SK-N-SH treated with all-trans-retinoic acid at 6 μM for 48 hours (cell line): ENCODE measurements around the gene AR.

Experiments used
- ATAC-seq: fragments of 200-7000 bp; cut with Tn5 transposase; 3 replicates; pipeline ENCODE4 v1.9.1; 2020; ENCODE audit warnings: mild to moderate bottlenecking, moderate library complexity
- ARNTL ChIP-seq: fragments of 450-650 bp; formaldehyde crosslinking; IDR thresholded peaks from 2 replicates; pipeline ENCODE4 v1.5.0; 2020; ENCODE audit warnings: low read depth, mild to moderate bottlenecking, moderate library complexity, borderline replicate concordance
- BACH2 ChIP-seq: fragments of 250-450 bp; sonication (Bioruptor Pico); IDR thresholded peaks from 2 replicates; pipeline ENCODE4 v1.9.0; 2021; ENCODE audit warnings: mild to moderate bottlenecking, borderline replicate concordance
- CSDC2 ChIP-seq: fragments of 250-450 bp; sonication (Bioruptor Pico); IDR thresholded peaks from 2 replicates; pipeline ENCODE4 v1.5.0; 2020; ENCODE audit warnings: mild to moderate bottlenecking, moderate library complexity
- CSRNP3 ChIP-seq: fragments of 250-450 bp; sonication (Bioruptor Pico); IDR thresholded peaks from 2 replicates; pipeline ENCODE4 v1.5.1; 2021; ENCODE audit warnings: mild to moderate bottlenecking, moderate library complexity
- ESRRG ChIP-seq: fragments of 250-450 bp; sonication (Bioruptor Pico); IDR thresholded peaks from 2 replicates; pipeline ENCODE4 v1.6.1; 2021; ENCODE audit warnings: mild to moderate bottlenecking
- GLIS3 ChIP-seq: fragments of 250-450 bp; sonication (Bioruptor Pico); IDR thresholded peaks from 2 replicates; pipeline ENCODE4 v1.5.0; 2020; ENCODE audit warnings: mild to moderate bottlenecking, moderate library complexity
- OSR1 ChIP-seq: fragments of 250-450 bp; sonication (Bioruptor Pico); IDR thresholded peaks from 2 replicates; pipeline ENCODE4 v1.8.0; 2022; ENCODE audit warnings: moderate library complexity, mild to moderate bottlenecking, inconsistent platforms
- PPARA ChIP-seq: fragments of 250-450 bp; sonication (Bioruptor Pico); IDR thresholded peaks from 2 replicates; pipeline ENCODE4 v1.5.0; 2020; ENCODE audit warnings: mild to moderate bottlenecking, borderline replicate concordance
- RARB ChIP-seq: fragments of 250-450 bp; sonication (Bioruptor Pico); IDR thresholded peaks from 2 replicates; pipeline ENCODE4 v1.8.0; 2021; ENCODE audit warnings: mild to moderate bottlenecking, moderate library complexity
- SNAI2 ChIP-seq: fragments of 250-450 bp; sonication (Bioruptor Pico); IDR thresholded peaks from 2 replicates; pipeline ENCODE4 v1.5.0; 2020; ENCODE audit warnings: mild to moderate bottlenecking, moderate library complexity
- TCF4 ChIP-seq: fragments of 250-450 bp; sonication (Bioruptor Pico); IDR thresholded peaks from 2 replicates; pipeline ENCODE4 v1.8.0; 2021; ENCODE audit warnings: mild to moderate bottlenecking, moderate library complexity, borderline replicate concordance
- TOX ChIP-seq: fragments of 250-450 bp; sonication (Bioruptor Pico); IDR thresholded peaks from 2 replicates; pipeline ENCODE4 v1.8.0; 2021; ENCODE audit warnings: mild to moderate bottlenecking, moderate library complexity, borderline replicate concordance
- TSHZ2 ChIP-seq: fragments of 250-450 bp; sonication (Bioruptor Pico); IDR thresholded peaks from 2 replicates; pipeline ENCODE4 v1.5.0; 2020; ENCODE audit warnings: mild to moderate bottlenecking, moderate library complexity
- ZC3H10 ChIP-seq: fragments of 250-450 bp; sonication (Bioruptor Pico); IDR thresholded peaks from 2 replicates; pipeline ENCODE4 v1.5.1; 2021; ENCODE audit warnings: mild to moderate bottlenecking, moderate library complexity
- ZFP3 ChIP-seq: fragments of 250-450 bp; sonication (Bioruptor Pico); IDR thresholded peaks from 2 replicates; pipeline ENCODE4 v1.5.0; 2020; ENCODE audit warnings: mild to moderate bottlenecking, moderate library complexity
- ZFP30 ChIP-seq: fragments of 450-650 bp; formaldehyde crosslinking; IDR thresholded peaks from 2 replicates; pipeline ENCODE4 v1.5.0; 2022; ENCODE audit warnings: mild to moderate bottlenecking, moderate library complexity
- ZNF565 ChIP-seq: fragments of 450-650 bp; formaldehyde crosslinking; conservative IDR thresholded peaks from 2 replicates; pipeline ENCODE4 v1.5.0; 2020; ENCODE audit warnings: low read depth, mild to moderate bottlenecking, moderate library complexity
- ZNF70 ChIP-seq: fragments of 450-650 bp; formaldehyde crosslinking; IDR thresholded peaks from 2 replicates; pipeline ENCODE4 v1.5.0; 2020; ENCODE audit warnings: mild to moderate bottlenecking, moderate library complexity
- ZNF8 ChIP-seq: fragments of 450-650 bp; formaldehyde crosslinking; IDR thresholded peaks from 2 replicates; pipeline ENCODE4 v1.5.0; 2020; ENCODE audit warnings: mild to moderate bottlenecking, moderate library complexity
- TF ChIP-seq, protein P1 (sequence below): fragments of 250-450 bp; sonication (Bioruptor Pico); IDR thresholded peaks from 2 replicates; pipeline ENCODE4 v1.5.1; 2020; ENCODE audit warnings: low read depth, mild to moderate bottlenecking, moderate library complexity
- TF ChIP-seq, protein P2 (sequence below): fragments of 250-450 bp; sonication (Bioruptor Pico); IDR thresholded peaks from 2 replicates; pipeline ENCODE4 v1.8.0; 2021; ENCODE audit warnings: low read depth, mild to moderate bottlenecking, moderate library complexity, borderline replicate concordance
- TF ChIP-seq, protein P3 (sequence below): fragments of 250-450 bp; sonication (Bioruptor Pico); IDR thresholded peaks from 2 replicates; pipeline ENCODE4 v1.8.0; 2020; ENCODE audit warnings: mild to moderate bottlenecking, moderate library complexity, borderline replicate concordance

The AR gene, protein sequence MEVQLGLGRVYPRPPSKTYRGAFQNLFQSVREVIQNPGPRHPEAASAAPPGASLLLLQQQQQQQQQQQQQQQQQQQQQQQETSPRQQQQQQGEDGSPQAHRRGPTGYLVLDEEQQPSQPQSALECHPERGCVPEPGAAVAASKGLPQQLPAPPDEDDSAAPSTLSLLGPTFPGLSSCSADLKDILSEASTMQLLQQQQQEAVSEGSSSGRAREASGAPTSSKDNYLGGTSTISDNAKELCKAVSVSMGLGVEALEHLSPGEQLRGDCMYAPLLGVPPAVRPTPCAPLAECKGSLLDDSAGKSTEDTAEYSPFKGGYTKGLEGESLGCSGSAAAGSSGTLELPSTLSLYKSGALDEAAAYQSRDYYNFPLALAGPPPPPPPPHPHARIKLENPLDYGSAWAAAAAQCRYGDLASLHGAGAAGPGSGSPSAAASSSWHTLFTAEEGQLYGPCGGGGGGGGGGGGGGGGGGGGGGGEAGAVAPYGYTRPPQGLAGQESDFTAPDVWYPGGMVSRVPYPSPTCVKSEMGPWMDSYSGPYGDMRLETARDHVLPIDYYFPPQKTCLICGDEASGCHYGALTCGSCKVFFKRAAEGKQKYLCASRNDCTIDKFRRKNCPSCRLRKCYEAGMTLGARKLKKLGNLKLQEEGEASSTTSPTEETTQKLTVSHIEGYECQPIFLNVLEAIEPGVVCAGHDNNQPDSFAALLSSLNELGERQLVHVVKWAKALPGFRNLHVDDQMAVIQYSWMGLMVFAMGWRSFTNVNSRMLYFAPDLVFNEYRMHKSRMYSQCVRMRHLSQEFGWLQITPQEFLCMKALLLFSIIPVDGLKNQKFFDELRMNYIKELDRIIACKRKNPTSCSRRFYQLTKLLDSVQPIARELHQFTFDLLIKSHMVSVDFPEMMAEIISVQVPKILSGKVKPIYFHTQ

GRCh38 chrX:67543818-67544217, at the start of gene AR:
TSS of gene AR (plus strand) at chrX:67544021. CDS start at chrX:67545147, 1,126 bp downstream.
- ATAC-seq = peak; percentile 23; the same call in 2 of the 3 replicates

DNA sequence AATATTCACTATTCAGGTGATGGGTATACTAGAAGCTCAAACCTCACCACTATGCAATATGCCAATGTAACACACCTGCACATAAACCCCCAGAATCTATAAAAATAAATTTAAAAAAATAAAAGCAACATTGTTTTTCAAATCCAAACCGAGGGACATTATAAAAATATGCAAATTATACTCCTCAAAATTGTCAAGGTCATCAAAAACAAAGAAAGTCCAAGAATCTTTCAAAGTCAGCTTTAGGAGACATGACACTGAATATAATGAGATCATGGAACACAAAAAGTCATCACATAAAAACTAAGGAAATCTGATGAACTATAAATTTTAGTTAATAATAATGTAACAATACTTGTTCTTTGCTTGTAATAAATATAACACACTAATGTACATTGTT, 43.2 kb upstream of the AR start:
- no peak for ATAC-seq
- TF ChIP-seq BACH2 (no peak), TSHZ2 (CRISPR knock-in tag) (no peak), ARNTL (CRISPR knock-in tag) (no peak), ZNF8 (no peak), ZNF70 (CRISPR knock-in tag) (no peak), OSR1 (CRISPR knock-in tag) (no peak)

More at GRCh38 chrX:67543818-67544217, at the start of gene AR:
- TF ChIP-seq, protein P1, sequence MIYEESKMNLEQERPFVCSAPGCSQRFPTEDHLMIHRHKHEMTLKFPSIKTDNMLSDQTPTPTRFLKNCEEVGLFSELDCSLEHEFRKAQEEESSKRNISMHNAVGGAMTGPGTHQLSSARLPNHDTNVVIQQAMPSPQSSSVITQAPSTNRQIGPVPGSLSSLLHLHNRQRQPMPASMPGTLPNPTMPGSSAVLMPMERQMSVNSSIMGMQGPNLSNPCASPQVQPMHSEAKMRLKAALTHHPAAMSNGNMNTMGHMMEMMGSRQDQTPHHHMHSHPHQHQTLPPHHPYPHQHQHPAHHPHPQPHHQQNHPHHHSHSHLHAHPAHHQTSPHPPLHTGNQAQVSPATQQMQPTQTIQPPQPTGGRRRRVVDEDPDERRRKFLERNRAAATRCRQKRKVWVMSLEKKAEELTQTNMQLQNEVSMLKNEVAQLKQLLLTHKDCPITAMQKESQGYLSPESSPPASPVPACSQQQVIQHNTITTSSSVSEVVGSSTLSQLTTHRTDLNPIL (CRISPR knock-in tag) = no peak
- TF ChIP-seq PPARA (CRISPR knock-in tag) (no peak), ZC3H10 (no peak), ZNF70 (CRISPR knock-in tag) (no peak), ZFP30 (no peak), TSHZ2 (CRISPR knock-in tag) (no peak), ZFP3 (no peak), ZNF565 (CRISPR knock-in tag) (no peak), CSDC2 (no peak), ESRRG (no peak), CSRNP3 (CRISPR knock-in tag) (no peak), GLIS3 (no peak), SNAI2 (no peak), ARNTL (CRISPR knock-in tag) (no peak), TCF4 (CRISPR knock-in tag) (no peak), TOX (CRISPR knock-in tag) (no peak), RARB (CRISPR knock-in tag) (no peak)
- TF ChIP-seq, protein P2, sequence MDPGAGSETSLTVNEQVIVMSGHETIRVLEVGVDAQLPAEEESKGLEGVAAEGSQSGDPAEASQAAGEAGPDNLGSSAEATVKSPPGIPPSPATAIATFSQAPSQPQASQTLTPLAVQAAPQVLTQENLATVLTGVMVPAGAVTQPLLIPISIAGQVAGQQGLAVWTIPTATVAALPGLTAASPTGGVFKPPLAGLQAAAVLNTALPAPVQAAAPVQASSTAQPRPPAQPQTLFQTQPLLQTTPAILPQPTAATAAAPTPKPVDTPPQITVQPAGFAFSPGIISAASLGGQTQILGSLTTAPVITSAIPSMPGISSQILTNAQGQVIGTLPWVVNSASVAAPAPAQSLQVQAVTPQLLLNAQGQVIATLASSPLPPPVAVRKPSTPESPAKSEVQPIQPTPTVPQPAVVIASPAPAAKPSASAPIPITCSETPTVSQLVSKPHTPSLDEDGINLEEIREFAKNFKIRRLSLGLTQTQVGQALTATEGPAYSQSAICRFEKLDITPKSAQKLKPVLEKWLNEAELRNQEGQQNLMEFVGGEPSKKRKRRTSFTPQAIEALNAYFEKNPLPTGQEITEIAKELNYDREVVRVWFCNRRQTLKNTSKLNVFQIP (CRISPR knock-in tag) = no peak
- TF ChIP-seq, protein P3, sequence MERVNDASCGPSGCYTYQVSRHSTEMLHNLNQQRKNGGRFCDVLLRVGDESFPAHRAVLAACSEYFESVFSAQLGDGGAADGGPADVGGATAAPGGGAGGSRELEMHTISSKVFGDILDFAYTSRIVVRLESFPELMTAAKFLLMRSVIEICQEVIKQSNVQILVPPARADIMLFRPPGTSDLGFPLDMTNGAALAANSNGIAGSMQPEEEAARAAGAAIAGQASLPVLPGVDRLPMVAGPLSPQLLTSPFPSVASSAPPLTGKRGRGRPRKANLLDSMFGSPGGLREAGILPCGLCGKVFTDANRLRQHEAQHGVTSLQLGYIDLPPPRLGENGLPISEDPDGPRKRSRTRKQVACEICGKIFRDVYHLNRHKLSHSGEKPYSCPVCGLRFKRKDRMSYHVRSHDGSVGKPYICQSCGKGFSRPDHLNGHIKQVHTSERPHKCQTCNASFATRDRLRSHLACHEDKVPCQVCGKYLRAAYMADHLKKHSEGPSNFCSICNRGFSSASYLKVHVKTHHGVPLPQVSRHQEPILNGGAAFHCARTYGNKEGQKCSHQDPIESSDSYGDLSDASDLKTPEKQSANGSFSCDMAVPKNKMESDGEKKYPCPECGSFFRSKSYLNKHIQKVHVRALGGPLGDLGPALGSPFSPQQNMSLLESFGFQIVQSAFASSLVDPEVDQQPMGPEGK = no peak
